ENCODE results near the gene MTRR. TPM values are rescaled to one million over a fixed set of nuclear protein-coding genes. Genes with fewer than 3 reads are reported as not detected.

The MTRR gene
- total RNA-seq, 3 donors from 2014 or later: 57.2 to 64.8 (median 57.9) TPM

GRCh38 chr5:7850395-7851239, 18.3 kb upstream of the MTRR start, which contains the start of gene CFAP90:
TSS of gene CFAP90 (minus strand) at chr5:7851133. CDS start at chr5:7851021, 112 bp downstream.
- Mint-ChIP-seq H3K27me3 (ENCODE audit: low read depth) (peaks cover 20% of the 10 kb centered on the region), H3K4me3 (peak within 1 kb of the TSS; percentile 77), H3K4me1 (ENCODE audit: low read depth) (peaks cover 21% of the 10 kb centered on the region), H3K36me3 (ENCODE audit: insufficient read depth) (no peaks in the 10 kb centered on the region), H3K9me3 (no peaks in the 10 kb centered on the region)
- DNase-seq (peak; percentile 11), ATAC-seq (peak; percentile 51 to 53)

DNA sequence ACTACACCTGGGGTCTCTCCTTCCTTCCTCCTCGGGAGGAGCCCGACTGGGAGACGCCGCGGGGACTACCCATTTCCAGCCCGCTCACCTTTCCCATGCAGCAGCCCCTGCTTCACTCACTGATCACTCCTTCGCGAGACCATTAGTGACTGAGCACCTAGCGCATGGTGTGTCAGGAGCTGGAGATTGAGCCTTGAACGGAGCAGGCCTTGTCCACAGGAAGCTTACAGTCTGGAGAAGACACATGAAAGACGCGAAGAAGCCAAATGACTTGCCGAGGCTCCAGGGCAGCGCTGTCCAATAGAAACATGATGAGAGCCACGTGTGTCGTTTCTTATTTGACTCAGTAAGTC, 17.7 kb upstream of the MTRR start:
- H3K4me3 Mint-ChIP-seq: peak overlapping the region; percentile 77
- H3K4me1 Mint-ChIP-seq (ENCODE audit: low read depth): peaks cover 21% of the 10 kb centered on the region
- peaks cover 20% of the 10 kb centered on the region for H3K27me3 Mint-ChIP-seq (ENCODE audit: low read depth)
- DNase-seq (no peak), ATAC-seq (no peak)
- no peaks in the 10 kb centered on the region for H3K9me3 Mint-ChIP-seq
- H3K36me3 Mint-ChIP-seq (ENCODE audit: insufficient read depth): no peaks in the 10 kb centered on the region

DNA sequence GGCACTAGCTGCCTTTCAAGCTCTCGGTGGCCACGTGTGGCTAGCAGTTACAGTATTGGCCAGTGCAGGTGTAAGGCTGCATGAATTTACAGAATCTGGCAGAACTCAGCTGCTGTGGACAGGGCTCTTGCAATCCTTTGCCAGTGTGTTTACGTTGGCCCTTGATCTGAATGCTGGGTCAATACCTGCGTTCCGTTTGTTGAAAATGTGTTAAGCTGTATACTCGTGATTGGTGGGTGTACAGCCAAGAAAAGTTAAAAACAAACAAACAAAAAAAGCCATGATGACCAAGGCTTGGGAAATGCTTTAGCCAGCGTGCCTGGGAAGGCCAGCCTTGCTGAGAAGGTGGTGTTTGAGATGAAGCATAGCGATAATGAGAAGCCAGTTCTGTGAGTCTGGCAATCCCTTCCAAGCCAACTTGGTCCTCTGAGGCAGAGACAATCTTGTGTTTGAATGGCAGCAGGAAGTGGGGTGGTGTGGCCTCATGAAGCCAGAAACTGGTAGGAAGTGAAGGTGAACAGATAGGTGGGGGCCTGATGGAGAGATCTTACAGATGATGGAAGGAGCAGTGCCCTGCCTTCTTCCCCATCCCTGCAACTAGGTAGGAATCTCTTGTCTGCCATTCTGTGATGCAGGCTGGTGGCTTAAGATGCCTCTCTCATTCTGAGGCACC, 17.2 kb upstream of the MTRR start:
- no peak for DNase-seq
- peaks cover 20% of the 10 kb centered on the region for H3K27me3 Mint-ChIP-seq (ENCODE audit: low read depth)
- no peaks in the 10 kb centered on the region for H3K9me3 Mint-ChIP-seq
- peaks cover 21% of the 10 kb centered on the region for H3K4me1 Mint-ChIP-seq (ENCODE audit: low read depth)
- H3K4me3 Mint-ChIP-seq: peak overlapping the region; percentile 47
- ATAC-seq: no peak
- H3K36me3 Mint-ChIP-seq (ENCODE audit: insufficient read depth): no peaks in the 10 kb centered on the region

GRCh38 chr5:7852542-7852941, 16.4 kb upstream of the MTRR start:
- no peak overlapping the region for H3K4me3 Mint-ChIP-seq
- no peak for ATAC-seq
- H3K36me3 Mint-ChIP-seq (ENCODE audit: insufficient read depth): no peaks in the 10 kb centered on the region
- no peaks in the 10 kb centered on the region for H3K9me3 Mint-ChIP-seq
- DNase-seq: no peak
- peaks cover 20% of the 10 kb centered on the region for H3K27me3 Mint-ChIP-seq (ENCODE audit: low read depth)
- peaks cover 23% of the 10 kb centered on the region for H3K4me1 Mint-ChIP-seq (ENCODE audit: low read depth)

- Mint-ChIP-seq H3K9me3 (no peaks in the 10 kb centered on the region), H3K36me3 (ENCODE audit: insufficient read depth) (peaks cover 2% of the 10 kb centered on the region), H3K4me1 (ENCODE audit: low read depth) (peaks cover 28% of the 10 kb centered on the region), H3K27me3 (ENCODE audit: low read depth) (peaks cover 20% of the 10 kb centered on the region), H3K4me3 (no peak overlapping the region)
- DNase-seq (no peak), ATAC-seq (no peak)
These were observed 16.0 kb upstream of the MTRR start for GRCh38 chr5:7852988-7853387.

DNA sequence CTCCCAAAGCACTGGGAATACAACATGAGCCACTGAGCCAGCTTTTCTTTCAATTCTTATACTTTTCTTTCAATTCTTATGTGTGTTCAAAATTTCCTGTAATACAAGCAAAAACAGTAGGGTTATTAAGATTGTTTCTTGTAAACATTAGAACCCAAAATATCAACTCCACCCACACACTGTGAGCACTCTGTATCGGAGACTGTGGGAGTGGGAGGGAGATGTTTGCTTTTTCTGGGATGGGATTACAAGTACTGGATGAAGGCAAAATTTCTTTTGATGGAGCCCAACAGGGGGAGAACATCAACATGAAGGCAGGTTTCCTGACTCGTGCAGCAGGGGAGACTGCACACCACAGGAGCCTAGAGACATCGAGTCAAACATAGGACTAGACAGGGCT, 13.3 kb upstream of the MTRR start:
- ATAC-seq (no peak), DNase-seq (no peak)
- Mint-ChIP-seq H3K4me1 (ENCODE audit: low read depth) (peaks cover 34% of the 10 kb centered on the region), H3K4me3 (no peak overlapping the region), H3K36me3 (ENCODE audit: insufficient read depth) (peaks cover 10% of the 10 kb centered on the region), H3K9me3 (no peaks in the 10 kb centered on the region), H3K27me3 (ENCODE audit: low read depth) (peaks cover 2% of the 10 kb centered on the region)

DNA sequence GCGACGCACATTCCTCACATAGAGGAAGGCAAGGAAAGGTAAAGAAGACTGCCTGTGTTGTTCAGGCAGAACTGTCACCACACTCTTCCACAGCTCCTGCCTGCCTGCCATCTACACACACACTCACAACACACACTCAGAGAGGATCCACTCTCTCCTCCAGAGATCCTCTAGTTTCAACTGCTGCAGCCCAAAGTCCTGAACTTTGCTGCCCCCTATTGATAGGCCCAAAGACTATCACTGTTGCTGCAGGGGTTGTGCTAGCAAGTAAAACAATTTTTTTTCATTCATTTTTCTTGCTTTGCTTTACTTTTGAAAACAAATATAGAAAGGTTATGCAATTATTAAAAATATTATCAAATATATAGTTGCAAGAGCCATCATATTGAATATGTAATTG, 12.1 kb upstream of the MTRR start:
- peaks cover 16% of the 10 kb centered on the region for H3K36me3 Mint-ChIP-seq (ENCODE audit: insufficient read depth)

GRCh38 chr5:7857361-7857760, 11.6 kb upstream of the MTRR start:
- Mint-ChIP-seq H3K4me3 (no peak overlapping the region), H3K27me3 (ENCODE audit: low read depth) (no peaks in the 10 kb centered on the region), H3K36me3 (ENCODE audit: insufficient read depth) (peaks cover 16% of the 10 kb centered on the region), H3K4me1 (ENCODE audit: low read depth) (peaks cover 23% of the 10 kb centered on the region), H3K9me3 (no peaks in the 10 kb centered on the region)
- ATAC-seq (no peak), DNase-seq (no peak)

More for the DNA sequence above, 12.1 kb upstream of the MTRR start:
- Mint-ChIP-seq H3K9me3 (no peaks in the 10 kb centered on the region), H3K27me3 (ENCODE audit: low read depth) (no peaks in the 10 kb centered on the region), H3K4me3 (no peak overlapping the region), H3K4me1 (ENCODE audit: low read depth) (peaks cover 28% of the 10 kb centered on the region)
- DNase-seq (no peak), ATAC-seq (no peak)

DNA sequence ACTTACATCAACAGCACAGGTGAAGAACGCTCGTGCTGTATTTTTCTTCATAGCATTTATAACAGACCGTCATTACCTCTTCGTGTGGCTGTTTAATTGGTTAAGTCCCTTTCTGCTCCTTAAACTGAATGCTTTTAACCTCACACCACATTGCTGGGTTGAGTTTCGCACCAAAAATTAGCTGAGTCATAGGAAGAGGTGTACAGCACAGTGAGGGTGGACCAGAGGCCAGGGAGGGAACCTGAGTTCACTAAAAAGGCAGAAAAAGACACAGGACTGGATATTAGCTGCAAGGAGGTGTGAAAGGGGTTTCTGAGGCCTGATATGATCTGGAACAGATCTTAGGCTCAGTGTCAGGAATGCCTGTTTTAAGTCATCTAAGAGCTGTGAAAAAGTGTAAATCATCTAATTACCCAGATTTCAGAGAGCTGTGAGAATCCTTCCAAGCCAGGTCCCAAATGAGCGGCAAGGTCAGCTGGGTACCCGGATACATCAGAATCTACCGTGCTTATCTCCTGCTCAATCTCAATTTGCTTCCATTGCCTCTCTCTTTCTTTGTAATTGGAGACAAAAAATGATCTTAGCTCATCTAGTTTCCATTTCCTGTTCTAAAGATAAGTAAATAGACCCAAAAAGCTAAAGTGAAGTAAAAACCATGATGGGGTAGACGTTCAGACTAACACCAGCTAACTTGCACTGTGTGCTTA, 10.9 kb upstream of the MTRR start:
- no peaks in the 10 kb centered on the region for H3K27me3 Mint-ChIP-seq (ENCODE audit: low read depth)
- H3K36me3 Mint-ChIP-seq (ENCODE audit: insufficient read depth): peaks cover 22% of the 10 kb centered on the region
- H3K4me1 Mint-ChIP-seq (ENCODE audit: low read depth): peaks cover 18% of the 10 kb centered on the region
- DNase-seq: no peak
- H3K4me3 Mint-ChIP-seq: no peak overlapping the region
- peak; percentile 38 to 64 for ATAC-seq
- H3K9me3 Mint-ChIP-seq: no peaks in the 10 kb centered on the region

DNA sequence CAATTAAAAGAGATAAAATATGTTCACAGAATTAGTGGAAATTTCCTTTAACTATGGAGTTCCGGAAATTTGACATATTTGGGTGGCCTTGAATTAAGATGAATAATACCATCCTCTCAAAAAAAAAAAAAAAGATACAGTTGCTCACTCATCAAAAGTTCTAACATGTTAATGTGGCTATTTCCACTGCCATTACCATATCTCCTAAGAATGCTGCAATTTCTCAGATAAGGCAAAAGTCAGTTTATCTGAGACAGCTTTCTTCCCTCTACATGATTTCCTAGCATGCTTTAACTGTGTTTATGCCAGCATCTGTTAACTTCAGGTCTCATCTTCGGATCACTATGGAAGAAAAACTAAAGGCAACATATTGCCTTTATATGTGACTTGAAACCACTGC, 2.8 kb upstream of the MTRR start:
- H3K27me3 Mint-ChIP-seq (ENCODE audit: low read depth): no peaks in the 10 kb centered on the region
- ATAC-seq (no peak), DNase-seq (no peak)
- H3K36me3 Mint-ChIP-seq (ENCODE audit: insufficient read depth): peaks cover 24% of the 10 kb centered on the region
- no peak overlapping the region for H3K4me3 Mint-ChIP-seq
- no peaks in the 10 kb centered on the region for H3K9me3 Mint-ChIP-seq
- H3K4me1 Mint-ChIP-seq (ENCODE audit: low read depth): peaks cover 38% of the 10 kb centered on the region

- ATAC-seq (no peak), DNase-seq (no peak)
- peak overlapping the region; percentile 51 for H3K4me3 Mint-ChIP-seq
- peaks cover 48% of the 10 kb centered on the region for H3K4me1 Mint-ChIP-seq (ENCODE audit: low read depth)
- H3K36me3 Mint-ChIP-seq (ENCODE audit: insufficient read depth): peaks cover 27% of the 10 kb centered on the region
- no peaks in the 10 kb centered on the region for H3K9me3 Mint-ChIP-seq
- H3K27me3 Mint-ChIP-seq (ENCODE audit: low read depth): no peaks in the 10 kb centered on the region
These were observed 1.7 kb upstream of the MTRR start for GRCh38 chr5:7867260-7867659.

GRCh38 chr5:7868427-7868772, 548 bp upstream of the MTRR start:
- Mint-ChIP-seq H3K9me3 (no peaks in the 10 kb centered on the region), H3K27me3 (ENCODE audit: low read depth) (no peaks in the 10 kb centered on the region), H3K36me3 (ENCODE audit: insufficient read depth) (peaks cover 22% of the 10 kb centered on the region), H3K4me3 (peak overlapping the region; percentile 97), H3K4me1 (ENCODE audit: low read depth) (peaks cover 59% of the 10 kb centered on the region)
- ATAC-seq (no peak), DNase-seq (no peak)

- peak overlapping the region; percentile 97 for H3K4me3 Mint-ChIP-seq
- peaks cover 69% of the 10 kb centered on the region for H3K4me1 Mint-ChIP-seq (ENCODE audit: low read depth)
- peak; percentile 42 to 47 for ATAC-seq
- H3K27me3 Mint-ChIP-seq (ENCODE audit: low read depth): no peaks in the 10 kb centered on the region
- no peaks in the 10 kb centered on the region for H3K9me3 Mint-ChIP-seq
- DNase-seq: no peak
- H3K36me3 Mint-ChIP-seq (ENCODE audit: insufficient read depth): peaks cover 28% of the 10 kb centered on the region
These were observed 657 bp downstream of the MTRR start for GRCh38 chr5:7869474-7870136.

DNA sequence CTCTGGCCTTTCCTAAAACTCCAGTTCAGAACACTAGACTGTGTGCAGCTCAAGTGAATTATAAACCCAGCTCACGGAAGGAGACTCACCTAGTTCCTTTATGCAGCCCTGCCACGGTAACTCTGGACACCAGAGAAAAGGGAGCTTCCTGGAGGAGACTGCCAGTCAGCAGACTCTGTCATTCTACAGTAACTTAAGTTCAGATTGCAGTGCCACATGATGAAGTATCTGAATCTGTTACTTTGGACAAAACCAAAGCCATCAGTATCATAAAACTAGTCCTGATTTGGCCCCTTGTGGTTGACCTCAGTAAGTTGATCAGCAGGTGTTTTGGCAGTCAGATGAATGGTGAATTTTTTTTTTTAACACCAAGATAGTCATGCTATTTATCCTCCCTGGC, 2.7 kb downstream of the MTRR start:
- ATAC-seq (no peak), DNase-seq (no peak)
- Mint-ChIP-seq H3K4me1 (ENCODE audit: low read depth) (peaks cover 69% of the 10 kb centered on the region), H3K27me3 (ENCODE audit: low read depth) (no peaks in the 10 kb centered on the region), H3K9me3 (no peaks in the 10 kb centered on the region), H3K36me3 (ENCODE audit: insufficient read depth) (peaks cover 39% of the 10 kb centered on the region), H3K4me3 (peak overlapping the region; percentile 97)

Measured in activated T-cell treated with anti-CD3 and anti-CD28 coated beads, Interleukin-2, amount 50 U/mL, for 4 hours (primary cell).